ENCODE measurements around the gene TAP1. TPM values are rescaled to one million over a fixed set of nuclear protein-coding genes. Genes with fewer than 3 reads are reported as not detected.

The TAP1 gene
- total and polyA plus RNA-seq, 2 of the 8 experiments (the other 6 are each of a cell fraction or from before 2014, with no cell fraction given) = 16.8 to 22.0 TPM

DNA sequence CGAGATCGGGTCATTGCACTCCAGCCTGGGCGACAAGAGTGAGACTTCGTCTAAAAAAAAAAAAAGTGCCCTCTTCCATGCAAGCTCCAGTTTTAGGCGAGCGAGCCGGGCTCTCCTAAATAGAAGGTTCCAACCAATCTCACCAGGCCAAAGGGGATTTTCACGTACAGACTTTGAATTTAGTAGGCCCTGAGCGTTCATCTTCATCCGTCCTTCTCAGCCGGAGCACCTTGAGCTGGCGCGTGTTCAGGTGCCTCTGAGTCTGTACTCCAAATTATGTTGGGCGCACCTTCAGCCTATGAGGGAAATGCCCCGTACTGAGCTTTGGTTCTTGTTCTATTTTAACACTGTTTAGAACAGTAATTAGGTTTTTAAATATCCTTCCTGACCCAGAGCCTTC lies 14.1 kb downstream of the TAP1 start (continued):
- TF ChIP-seq NANOG (IDR thresholded peaks at IDR 0.05; ENCODE audit: insufficient read depth, low read depth, low read length, poor library complexity, severe bottlenecking) (no peak), CHD2 (IDR thresholded peaks at IDR 0.05; ENCODE audit: low read length) (no peak)

All from H1 (cell line).